Measurements from ENCODE around the gene ARHGAP26.

Gene ARHGAP26

GRCh38 chr5:143119291-143119769, 349.2 kb downstream of the ARHGAP26 start:
- Mint-ChIP-seq H3K4me1 (ENCODE audit: low read depth) (peaks cover 21% of the 10 kb centered on the region), H3K27ac (no peak overlapping the region), H3K9me3 (no peaks in the 10 kb centered on the region), H3K4me3 (no peak overlapping the region), H3K27me3 (ENCODE audit: low read depth) (no peaks in the 10 kb centered on the region), H3K36me3 (ENCODE audit: low read depth) (peaks cover 19% of the 10 kb centered on the region)
- DNase-seq (ENCODE audit: low spot score), result no peak

GRCh38 chr5:143119881-143120341, 349.7 kb downstream of the ARHGAP26 start:
- peaks cover 19% of the 10 kb centered on the region for H3K36me3 Mint-ChIP-seq (ENCODE audit: low read depth)
- no peaks in the 10 kb centered on the region for H3K9me3 Mint-ChIP-seq
- H3K27ac Mint-ChIP-seq, result no peak overlapping the region
- H3K4me1 Mint-ChIP-seq (ENCODE audit: low read depth), result peaks cover 23% of the 10 kb centered on the region
- no peak overlapping the region for H3K4me3 Mint-ChIP-seq
- DNase-seq (ENCODE audit: low spot score), result no peak
- no peaks in the 10 kb centered on the region for H3K27me3 Mint-ChIP-seq (ENCODE audit: low read depth)

GRCh38 chr5:143120460-143121134, 350.4 kb downstream of the ARHGAP26 start:
- no peaks in the 10 kb centered on the region for H3K27me3 Mint-ChIP-seq (ENCODE audit: low read depth)
- H3K27ac Mint-ChIP-seq, result no peak overlapping the region
- H3K4me1 Mint-ChIP-seq (ENCODE audit: low read depth), result peaks cover 23% of the 10 kb centered on the region
- H3K36me3 Mint-ChIP-seq (ENCODE audit: low read depth), result peaks cover 19% of the 10 kb centered on the region
- no peak for DNase-seq (ENCODE audit: low spot score)
- no peaks in the 10 kb centered on the region for H3K9me3 Mint-ChIP-seq
- no peak overlapping the region for H3K4me3 Mint-ChIP-seq

- Mint-ChIP-seq H3K4me1 (ENCODE audit: low read depth) (peaks cover 23% of the 10 kb centered on the region), H3K27ac (no peak overlapping the region), H3K36me3 (ENCODE audit: low read depth) (peaks cover 19% of the 10 kb centered on the region)
These were observed 350.9 kb downstream of the ARHGAP26 start for GRCh38 chr5:143121135-143121475.

GRCh38 chr5:143124593-143124992, 354.4 kb downstream of the ARHGAP26 start:
- Mint-ChIP-seq H3K36me3 (ENCODE audit: low read depth) (peaks cover 22% of the 10 kb centered on the region), H3K4me1 (ENCODE audit: low read depth) (peaks cover 14% of the 10 kb centered on the region), H3K9me3 (no peaks in the 10 kb centered on the region), H3K4me3 (no peak overlapping the region), H3K27ac (no peak overlapping the region), H3K27me3 (ENCODE audit: low read depth) (no peaks in the 10 kb centered on the region)
- peak; percentile 50 for DNase-seq (ENCODE audit: low spot score)

More at GRCh38 chr5:143121135-143121475, 350.9 kb downstream of the ARHGAP26 start:
- Mint-ChIP-seq H3K27me3 (ENCODE audit: low read depth) (no peaks in the 10 kb centered on the region), H3K4me3 (no peak overlapping the region), H3K9me3 (no peaks in the 10 kb centered on the region)
- peak; percentile 28 for DNase-seq (ENCODE audit: low spot score)

GRCh38 chr5:143126174-143127019, 356.2 kb downstream of the ARHGAP26 start:
- Mint-ChIP-seq H3K9me3 (no peaks in the 10 kb centered on the region), H3K36me3 (ENCODE audit: low read depth) (peaks cover 13% of the 10 kb centered on the region), H3K4me1 (ENCODE audit: low read depth) (peaks cover 8% of the 10 kb centered on the region), H3K27ac (no peak overlapping the region), H3K27me3 (ENCODE audit: low read depth) (no peaks in the 10 kb centered on the region), H3K4me3 (no peak overlapping the region)
- DNase-seq (ENCODE audit: low spot score), result no peak

- Mint-ChIP-seq H3K4me1 (ENCODE audit: low read depth) (peaks cover 8% of the 10 kb centered on the region), H3K4me3 (no peak overlapping the region), H3K27me3 (ENCODE audit: low read depth) (no peaks in the 10 kb centered on the region), H3K36me3 (ENCODE audit: low read depth) (peaks cover 3% of the 10 kb centered on the region), H3K9me3 (no peaks in the 10 kb centered on the region), H3K27ac (no peak overlapping the region)
- no peak for DNase-seq (ENCODE audit: low spot score)
These were observed 358.4 kb downstream of the ARHGAP26 start for GRCh38 chr5:143128412-143129071.

GRCh38 chr5:143129203-143129602, 359.0 kb downstream of the ARHGAP26 start:
- Mint-ChIP-seq H3K9me3 (no peaks in the 10 kb centered on the region), H3K4me3 (no peak overlapping the region), H3K27me3 (ENCODE audit: low read depth) (no peaks in the 10 kb centered on the region), H3K36me3 (ENCODE audit: low read depth) (peaks cover 4% of the 10 kb centered on the region), H3K27ac (no peak overlapping the region), H3K4me1 (ENCODE audit: low read depth) (peaks cover 8% of the 10 kb centered on the region)
- no peak for DNase-seq (ENCODE audit: low spot score)

- Mint-ChIP-seq H3K4me1 (ENCODE audit: low read depth) (peaks cover 2% of the 10 kb centered on the region), H3K36me3 (ENCODE audit: low read depth) (peaks cover 6% of the 10 kb centered on the region), H3K27me3 (ENCODE audit: low read depth) (no peaks in the 10 kb centered on the region), H3K4me3 (no peak overlapping the region), H3K9me3 (no peaks in the 10 kb centered on the region), H3K27ac (no peak overlapping the region)
- no peak for DNase-seq (ENCODE audit: low spot score)
These were observed 359.9 kb downstream of the ARHGAP26 start for GRCh38 chr5:143129910-143130612.

GRCh38 chr5:143130613-143131305, 360.6 kb downstream of the ARHGAP26 start:
- Mint-ChIP-seq H3K27me3 (ENCODE audit: low read depth) (no peaks in the 10 kb centered on the region), H3K27ac (no peak overlapping the region), H3K4me1 (ENCODE audit: low read depth) (peaks cover 2% of the 10 kb centered on the region), H3K9me3 (no peaks in the 10 kb centered on the region), H3K4me3 (no peak overlapping the region), H3K36me3 (ENCODE audit: low read depth) (peaks cover 6% of the 10 kb centered on the region)
- DNase-seq (ENCODE audit: low spot score), result no peak

- peaks cover 2% of the 10 kb centered on the region for H3K4me1 Mint-ChIP-seq (ENCODE audit: low read depth)
- H3K27ac Mint-ChIP-seq, result no peak overlapping the region
- no peaks in the 10 kb centered on the region for H3K27me3 Mint-ChIP-seq (ENCODE audit: low read depth)
- peaks cover 6% of the 10 kb centered on the region for H3K36me3 Mint-ChIP-seq (ENCODE audit: low read depth)
- no peaks in the 10 kb centered on the region for H3K9me3 Mint-ChIP-seq
- DNase-seq (ENCODE audit: low spot score), result no peak
- H3K4me3 Mint-ChIP-seq, result no peak overlapping the region
These were observed 361.8 kb downstream of the ARHGAP26 start for GRCh38 chr5:143131972-143132371.

GRCh38 chr5:143132739-143133138, 362.6 kb downstream of the ARHGAP26 start:
- Mint-ChIP-seq H3K4me3 (no peak overlapping the region), H3K4me1 (ENCODE audit: low read depth) (peaks cover 2% of the 10 kb centered on the region), H3K36me3 (ENCODE audit: low read depth) (peaks cover 6% of the 10 kb centered on the region), H3K9me3 (no peaks in the 10 kb centered on the region), H3K27me3 (ENCODE audit: low read depth) (no peaks in the 10 kb centered on the region), H3K27ac (no peak overlapping the region)
- DNase-seq (ENCODE audit: low spot score), result no peak

- Mint-ChIP-seq H3K4me1 (ENCODE audit: low read depth) (peaks cover 5% of the 10 kb centered on the region), H3K27me3 (ENCODE audit: low read depth) (no peaks in the 10 kb centered on the region), H3K9me3 (no peaks in the 10 kb centered on the region)
These were observed 363.5 kb downstream of the ARHGAP26 start for GRCh38 chr5:143133721-143134120.

More at GRCh38 chr5:143133721-143134120, 363.5 kb downstream of the ARHGAP26 start:
- peaks cover 3% of the 10 kb centered on the region for H3K36me3 Mint-ChIP-seq (ENCODE audit: low read depth)
- no peak overlapping the region for H3K4me3 Mint-ChIP-seq
- no peak overlapping the region for H3K27ac Mint-ChIP-seq
- no peak for DNase-seq (ENCODE audit: low spot score)

Data from T-helper 2 cell treated with Interferon-gamma antibody and Interleukin-4, amounts not matched to agents 5 μg/mL and 100 μg/mL, for 36 hours (primary cell).